ENCODE measurements around the gene NAXD. TPM values are rescaled to one million over a fixed set of nuclear protein-coding genes. Genes with fewer than 3 reads are reported as not detected.
"Not testable (repeated sequence)": the region's sequence is repeated elsewhere in the genome, so short reads cannot be mapped to it uniquely, and the experiment has no call there.

Gene NAXD
- total RNA-seq, 1 donor from 2014 or later = 25.6 TPM

DNA sequence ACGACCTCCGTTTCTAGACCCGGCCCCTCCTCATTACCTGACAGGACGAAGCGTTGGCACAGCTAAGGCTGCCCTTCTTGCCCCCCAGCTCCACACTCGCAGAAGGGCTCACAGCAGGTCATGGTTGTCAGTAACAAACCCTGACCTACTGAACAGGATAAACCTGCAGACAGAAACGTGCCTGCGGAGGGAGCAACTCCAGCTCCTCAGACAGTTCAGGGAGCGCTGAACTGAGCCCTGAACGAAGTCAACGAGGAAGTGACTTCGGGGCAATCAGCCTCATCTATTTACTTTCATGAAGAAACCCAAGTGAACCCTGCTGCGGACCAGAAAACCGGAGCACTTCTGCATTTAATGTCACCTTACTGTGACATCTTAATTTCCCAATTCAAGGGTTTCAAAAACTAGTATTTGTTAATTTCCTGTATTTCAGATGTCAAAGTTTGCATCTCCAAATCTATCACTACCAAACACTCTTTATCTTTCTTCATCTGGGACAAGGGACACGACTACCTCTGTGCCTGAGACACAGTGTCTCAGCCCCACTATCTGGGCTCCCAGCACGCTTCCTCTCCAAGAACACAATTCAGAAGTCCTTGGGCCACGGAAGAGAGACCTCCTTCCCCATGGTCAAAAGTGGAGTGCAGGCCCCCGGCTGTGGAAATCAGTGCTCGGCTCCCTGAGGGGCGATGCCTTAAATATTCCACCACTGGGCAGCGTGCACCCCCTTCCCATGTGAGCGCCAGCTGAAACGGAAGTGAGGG is 50.3 kb downstream of the NAXD start:
- no peaks in the 10 kb centered on the region for H3K27me3 ChIP-seq (ENCODE audit: control insufficient read depth, insufficient read depth, low read length)
- TF ChIP-seq, protein P1, sequence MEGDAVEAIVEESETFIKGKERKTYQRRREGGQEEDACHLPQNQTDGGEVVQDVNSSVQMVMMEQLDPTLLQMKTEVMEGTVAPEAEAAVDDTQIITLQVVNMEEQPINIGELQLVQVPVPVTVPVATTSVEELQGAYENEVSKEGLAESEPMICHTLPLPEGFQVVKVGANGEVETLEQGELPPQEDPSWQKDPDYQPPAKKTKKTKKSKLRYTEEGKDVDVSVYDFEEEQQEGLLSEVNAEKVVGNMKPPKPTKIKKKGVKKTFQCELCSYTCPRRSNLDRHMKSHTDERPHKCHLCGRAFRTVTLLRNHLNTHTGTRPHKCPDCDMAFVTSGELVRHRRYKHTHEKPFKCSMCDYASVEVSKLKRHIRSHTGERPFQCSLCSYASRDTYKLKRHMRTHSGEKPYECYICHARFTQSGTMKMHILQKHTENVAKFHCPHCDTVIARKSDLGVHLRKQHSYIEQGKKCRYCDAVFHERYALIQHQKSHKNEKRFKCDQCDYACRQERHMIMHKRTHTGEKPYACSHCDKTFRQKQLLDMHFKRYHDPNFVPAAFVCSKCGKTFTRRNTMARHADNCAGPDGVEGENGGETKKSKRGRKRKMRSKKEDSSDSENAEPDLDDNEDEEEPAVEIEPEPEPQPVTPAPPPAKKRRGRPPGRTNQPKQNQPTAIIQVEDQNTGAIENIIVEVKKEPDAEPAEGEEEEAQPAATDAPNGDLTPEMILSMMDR (IDR thresholded peaks at IDR 0.05; ENCODE audit: insufficient read depth, low read length, poor library complexity, severe bottlenecking) = no peak
- no peak overlapping the region for H3K4me3 ChIP-seq (ENCODE audit: low read depth, low read length)
- no peak for DNase-seq (ENCODE audit: low read depth)
- peaks cover 2% of the 10 kb centered on the region for H3K36me3 ChIP-seq (ENCODE audit: control insufficient read depth, insufficient read depth, low read length)

DNA sequence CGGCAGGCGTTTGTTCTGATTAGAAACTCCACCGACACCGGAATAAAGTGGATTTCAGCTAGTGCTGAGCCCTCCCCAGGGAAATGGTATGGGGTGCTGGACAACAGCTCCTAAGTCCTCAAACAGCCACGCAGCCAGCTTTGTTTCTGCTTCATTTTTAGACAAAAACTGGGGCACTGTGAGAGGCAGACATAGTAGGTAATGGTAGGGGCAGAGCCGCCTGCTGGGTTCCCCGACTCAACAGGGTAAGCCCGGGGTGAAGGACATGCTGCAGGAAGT is 50.8 kb downstream of the NAXD start:
- no peak for DNase-seq (ENCODE audit: low read depth)
- TF ChIP-seq, protein P1 (IDR thresholded peaks at IDR 0.05; ENCODE audit: insufficient read depth, low read length, poor library complexity, severe bottlenecking) = no peak
- Histone ChIP-seq H3K36me3 (ENCODE audit: control insufficient read depth, insufficient read depth, low read length) (peaks cover 2% of the 10 kb centered on the region), H3K4me3 (ENCODE audit: low read depth, low read length) (no peak overlapping the region), H3K27me3 (ENCODE audit: control insufficient read depth, insufficient read depth, low read length) (no peaks in the 10 kb centered on the region)

DNA sequence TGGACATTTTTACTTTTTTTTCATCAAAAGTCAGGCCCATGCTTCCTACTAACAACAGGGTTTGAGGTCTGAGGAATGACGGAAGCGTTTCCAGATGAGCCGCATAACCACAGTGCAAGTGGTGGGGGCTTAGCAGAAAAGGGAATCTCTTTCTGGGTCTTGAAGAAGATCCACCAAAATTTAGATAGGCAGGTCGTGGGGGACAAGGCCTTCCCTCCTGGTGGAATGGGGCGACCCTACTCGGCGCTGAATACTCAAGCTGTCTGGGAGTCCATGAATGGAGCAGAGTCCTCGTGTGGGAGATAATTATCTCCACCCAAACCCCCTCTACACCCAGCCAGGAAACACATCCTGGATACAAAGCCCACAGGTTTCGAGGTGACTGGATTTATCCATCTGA is 53.7 kb downstream of the NAXD start:
- Histone ChIP-seq H3K4me3 (ENCODE audit: low read depth, low read length) (no peak overlapping the region), H3K27me3 (ENCODE audit: control insufficient read depth, insufficient read depth, low read length) (no peaks in the 10 kb centered on the region), H3K36me3 (ENCODE audit: control insufficient read depth, insufficient read depth, low read length) (no peaks in the 10 kb centered on the region)
- DNase-seq (ENCODE audit: low read depth) = no peak
- TF ChIP-seq, protein P1 (IDR thresholded peaks at IDR 0.05; ENCODE audit: insufficient read depth, low read length, poor library complexity, severe bottlenecking) = no peak

DNA sequence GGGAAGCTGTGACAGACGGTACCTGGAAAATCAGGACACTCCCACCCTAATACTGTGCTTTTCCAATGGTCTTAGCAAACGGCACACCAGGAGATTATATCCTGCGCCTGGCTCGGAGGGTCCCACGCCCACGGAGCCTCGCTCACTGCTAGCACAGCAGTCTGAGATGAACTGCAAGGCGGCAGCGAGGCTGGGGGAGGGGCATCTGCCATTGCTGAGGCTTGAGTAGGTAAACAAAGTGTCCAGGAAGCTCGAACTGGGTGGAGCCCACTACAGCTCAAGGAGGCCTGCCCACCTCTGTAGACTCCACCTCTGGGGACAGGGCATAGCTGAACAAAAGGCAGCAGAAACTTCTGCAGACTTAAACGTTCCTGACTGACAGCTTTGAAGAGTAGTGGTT is 54.5 kb downstream of the NAXD start:
- DNase-seq (ENCODE audit: low read depth); H3K27me3 ChIP-seq (ENCODE audit: control insufficient read depth, insufficient read depth, low read length); H3K4me3 ChIP-seq (ENCODE audit: low read depth, low read length); H3K36me3 ChIP-seq (ENCODE audit: control insufficient read depth, insufficient read depth, low read length): not testable (repeated sequence)

DNA sequence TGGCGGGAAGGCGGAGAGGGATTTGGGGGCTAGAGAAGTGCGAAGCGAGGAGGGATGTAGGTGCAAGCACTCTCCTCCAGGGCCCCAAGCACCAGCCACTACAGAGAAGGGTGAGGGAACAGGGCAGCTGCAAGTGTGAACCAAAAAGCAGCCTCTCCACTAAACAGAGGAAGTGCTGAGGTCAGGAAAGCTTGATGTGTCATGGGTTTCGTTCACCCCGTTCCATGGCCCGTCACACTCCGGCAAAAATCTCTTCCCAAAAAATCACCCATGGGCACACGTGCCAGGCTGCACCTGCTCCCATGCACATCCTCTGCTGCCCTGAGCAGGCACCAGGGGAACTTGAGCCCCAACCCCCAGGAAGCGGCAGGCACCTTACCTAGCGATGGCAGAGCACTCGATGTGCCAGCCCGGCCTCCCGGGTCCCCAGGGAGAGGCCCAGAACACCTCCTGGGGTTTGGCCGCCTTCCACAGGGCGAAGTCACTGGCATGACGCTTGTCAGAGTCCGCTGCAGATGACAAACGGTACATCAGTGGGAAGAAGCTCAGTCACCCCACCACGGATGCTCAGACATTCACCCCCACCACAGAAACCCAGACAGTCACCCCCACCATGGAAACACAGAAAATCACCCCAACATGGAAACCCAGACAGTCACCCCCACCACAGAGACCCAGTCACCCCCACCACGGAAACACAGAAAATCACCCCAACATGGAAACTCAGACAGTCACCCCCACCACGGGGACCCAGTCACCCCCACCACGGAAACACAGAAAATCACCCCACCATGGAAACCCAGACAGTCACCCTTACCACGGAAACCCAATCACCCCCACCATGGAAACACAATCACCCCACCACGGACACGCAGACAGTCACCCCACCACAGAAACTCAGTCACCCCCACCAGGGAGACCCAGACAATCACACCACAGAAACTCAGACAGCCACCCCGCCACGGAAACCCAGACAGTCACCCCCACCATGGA is 61.5 kb downstream of the NAXD start:
- Histone ChIP-seq H3K4me3 (ENCODE audit: low read depth, low read length) (no peak overlapping the region), H3K36me3 (ENCODE audit: control insufficient read depth, insufficient read depth, low read length) (peaks cover 3% of the 10 kb centered on the region), H3K27me3 (ENCODE audit: control insufficient read depth, insufficient read depth, low read length) (no peaks in the 10 kb centered on the region)
- no peak for DNase-seq (ENCODE audit: low read depth)
- TF ChIP-seq, protein P1 (IDR thresholded peaks at IDR 0.05; ENCODE audit: insufficient read depth, low read length, poor library complexity, severe bottlenecking) = no peak

DNA sequence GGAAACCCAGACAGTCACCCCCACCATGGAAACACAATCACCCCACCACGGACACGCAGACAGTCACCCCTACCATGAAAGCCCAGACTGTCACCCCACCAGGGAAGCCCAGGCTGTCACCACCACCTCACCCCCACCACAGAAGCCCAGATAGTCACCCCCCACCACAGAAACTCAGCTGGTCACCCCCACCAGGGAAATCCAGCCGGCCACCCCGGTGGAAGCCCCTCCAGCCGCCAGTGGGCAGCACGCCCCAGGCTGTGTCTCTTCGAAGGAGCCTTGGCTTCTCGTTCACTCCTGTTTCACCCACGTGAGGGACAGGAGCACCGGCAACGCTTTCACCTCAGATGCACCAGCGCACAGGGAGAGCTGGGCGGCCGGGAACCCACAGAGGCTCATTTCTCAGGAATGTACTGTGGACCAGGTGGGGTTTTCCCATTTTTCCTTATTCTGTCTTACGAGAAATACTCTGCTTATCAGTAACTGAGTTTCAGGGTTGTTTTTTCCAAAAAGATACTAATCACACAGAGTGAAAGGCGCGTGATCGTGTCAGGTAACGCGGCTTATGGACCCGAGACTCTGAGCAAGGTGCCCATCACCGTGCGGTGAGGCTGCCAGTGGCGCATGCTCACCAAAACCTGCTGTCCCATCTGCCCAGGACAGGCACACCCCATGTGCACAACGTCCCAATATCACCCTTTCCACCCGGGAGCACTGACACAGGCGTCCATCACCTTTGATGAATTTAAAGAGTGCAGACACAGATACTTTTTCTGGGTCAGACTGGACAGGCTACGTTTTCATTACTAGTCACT is 62.6 kb downstream of the NAXD start:
- Histone ChIP-seq H3K36me3 (ENCODE audit: control insufficient read depth, insufficient read depth, low read length) (peaks cover 5% of the 10 kb centered on the region), H3K4me3 (ENCODE audit: low read depth, low read length) (no peak overlapping the region)
- TF ChIP-seq, protein P1 (IDR thresholded peaks at IDR 0.05; ENCODE audit: insufficient read depth, low read length, poor library complexity, severe bottlenecking) = no peak

More for the DNA sequence above, 62.6 kb downstream of the NAXD start:
- H3K27me3 ChIP-seq (ENCODE audit: control insufficient read depth, insufficient read depth, low read length) = no peaks in the 10 kb centered on the region
- DNase-seq (ENCODE audit: low read depth) = peak; percentile 32

All from kidney epithelial cell (primary cell).